T-helper 9 cell (primary cell): Measurements from ENCODE around the gene TRAF7.

Source experiments
- DNase-seq: peaks from one replicate; pipeline ENCODE4 v3.0.0-alpha.2; 2020

TRAF7 gene

DNA sequence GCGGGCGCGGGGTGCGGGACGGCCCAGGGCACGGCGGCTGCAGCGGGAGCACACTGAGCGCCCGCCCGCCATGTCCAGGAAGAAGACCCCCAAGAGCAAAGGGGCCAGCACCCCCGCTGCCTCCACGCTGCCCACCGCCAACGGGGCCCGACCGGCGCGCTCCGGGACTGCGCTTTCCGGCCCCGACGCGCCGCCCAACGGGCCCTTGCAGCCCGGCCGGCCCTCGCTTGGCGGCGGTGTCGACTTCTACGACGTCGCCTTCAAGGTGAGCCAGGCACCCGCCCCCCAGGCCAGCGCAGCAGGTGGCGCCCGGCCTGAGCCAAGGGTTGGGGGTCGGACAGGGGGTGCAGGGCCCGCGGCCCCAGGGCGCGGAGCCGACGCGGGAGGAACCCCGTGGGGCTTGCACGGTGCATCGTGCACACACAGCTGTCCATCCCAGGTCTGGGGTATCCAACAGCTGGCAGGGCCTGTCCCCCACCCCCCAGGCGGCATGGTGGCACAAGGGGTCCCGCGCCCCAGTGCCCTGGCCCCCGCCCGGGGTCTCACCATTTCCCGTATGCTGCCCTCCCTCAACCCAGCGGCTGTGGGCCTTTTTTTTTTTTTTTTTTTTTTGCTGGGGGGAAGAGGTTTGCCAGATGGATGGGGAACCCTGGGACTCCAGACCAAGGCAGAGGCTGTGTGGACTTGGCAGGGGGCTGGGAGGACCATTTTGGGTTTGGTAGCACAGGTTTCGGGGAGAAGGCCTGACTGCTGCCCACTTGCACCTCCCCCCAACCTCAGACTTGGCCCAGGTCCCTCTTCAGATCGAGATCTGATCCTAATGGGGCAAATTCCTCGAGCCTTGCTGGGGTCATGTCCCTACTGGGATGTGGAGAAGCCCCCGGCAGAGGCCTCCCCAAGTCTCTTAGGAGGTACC is 6.6 kb upstream of the TRAF7 start:
- peak; percentile 26 for DNase-seq

DNA sequence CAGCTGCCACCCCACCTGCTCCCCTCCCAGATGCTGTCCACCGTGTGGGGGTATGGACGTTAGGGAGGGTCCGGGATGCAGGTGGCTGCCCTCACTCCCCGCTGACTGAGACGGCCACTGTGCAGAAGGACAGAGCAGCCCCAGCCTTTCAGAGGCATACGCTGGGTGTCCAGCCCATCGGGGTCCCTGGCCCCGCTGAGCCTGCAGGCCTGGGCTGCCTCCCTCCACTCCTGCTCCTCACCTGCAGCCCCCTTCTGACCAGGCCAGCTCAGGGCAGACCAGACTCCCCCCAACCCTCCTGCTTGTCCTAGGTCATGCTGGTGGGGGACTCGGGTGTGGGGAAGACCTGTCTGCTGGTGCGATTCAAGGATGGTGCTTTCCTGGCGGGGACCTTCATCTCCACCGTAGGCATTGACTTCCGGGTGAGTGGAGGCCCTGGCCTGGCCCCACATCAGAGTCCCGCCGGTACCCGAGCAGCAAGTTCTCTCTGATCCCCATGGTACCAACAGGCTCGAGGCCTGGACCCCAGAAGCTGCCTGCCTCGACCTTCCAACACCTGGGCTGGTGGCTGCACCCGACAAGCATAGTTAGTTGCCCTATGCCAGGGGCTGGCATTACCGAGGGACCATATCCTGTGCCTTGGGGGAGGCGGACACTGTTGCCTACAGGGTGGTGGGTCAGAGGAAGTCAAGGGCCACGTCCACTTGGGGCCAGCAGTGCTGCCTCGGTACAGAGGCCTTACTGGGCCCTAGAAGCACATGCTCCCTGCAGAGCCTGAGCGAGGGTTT is 5.8 kb upstream of the TRAF7 start:
- DNase-seq: no peak

DNA sequence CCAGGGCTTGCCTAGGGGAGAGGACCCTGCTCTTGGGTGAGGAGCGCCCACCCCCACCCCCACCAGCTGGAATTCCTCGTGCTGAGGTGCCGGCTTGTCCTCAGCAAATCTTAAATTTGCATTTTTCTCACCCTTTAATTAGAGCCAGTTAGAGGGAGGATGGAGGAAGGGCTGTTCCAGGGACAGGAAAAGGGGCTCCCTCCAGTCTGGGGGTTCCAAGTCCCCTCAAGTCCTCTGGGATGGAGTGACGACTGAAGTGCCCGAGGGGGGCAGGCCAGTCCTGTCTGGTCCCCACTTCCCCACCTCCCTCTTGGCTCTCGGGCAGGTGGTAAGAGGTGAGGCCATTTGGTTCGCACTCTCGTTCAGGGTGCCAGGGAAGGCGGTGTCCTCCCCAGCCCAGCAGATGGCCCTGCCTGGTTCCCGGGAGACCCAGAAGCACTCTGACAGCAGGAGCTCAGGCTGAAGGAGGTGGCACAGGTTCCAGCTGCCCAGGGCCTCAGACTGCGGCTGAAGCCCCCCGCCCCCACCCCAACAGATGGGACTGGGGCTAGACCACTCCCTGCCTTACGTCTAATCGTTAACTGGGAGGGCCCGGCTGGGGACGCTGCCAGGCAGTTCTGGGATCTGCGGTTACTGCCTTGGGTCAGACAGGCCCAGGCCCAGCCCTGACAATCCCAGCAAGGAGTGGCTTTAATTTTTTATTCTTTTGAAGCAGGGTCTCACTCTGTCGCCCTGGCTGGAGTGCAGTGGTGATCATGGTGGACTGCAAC is 5.0 kb upstream of the TRAF7 start:
- DNase-seq: no peak

DNA sequence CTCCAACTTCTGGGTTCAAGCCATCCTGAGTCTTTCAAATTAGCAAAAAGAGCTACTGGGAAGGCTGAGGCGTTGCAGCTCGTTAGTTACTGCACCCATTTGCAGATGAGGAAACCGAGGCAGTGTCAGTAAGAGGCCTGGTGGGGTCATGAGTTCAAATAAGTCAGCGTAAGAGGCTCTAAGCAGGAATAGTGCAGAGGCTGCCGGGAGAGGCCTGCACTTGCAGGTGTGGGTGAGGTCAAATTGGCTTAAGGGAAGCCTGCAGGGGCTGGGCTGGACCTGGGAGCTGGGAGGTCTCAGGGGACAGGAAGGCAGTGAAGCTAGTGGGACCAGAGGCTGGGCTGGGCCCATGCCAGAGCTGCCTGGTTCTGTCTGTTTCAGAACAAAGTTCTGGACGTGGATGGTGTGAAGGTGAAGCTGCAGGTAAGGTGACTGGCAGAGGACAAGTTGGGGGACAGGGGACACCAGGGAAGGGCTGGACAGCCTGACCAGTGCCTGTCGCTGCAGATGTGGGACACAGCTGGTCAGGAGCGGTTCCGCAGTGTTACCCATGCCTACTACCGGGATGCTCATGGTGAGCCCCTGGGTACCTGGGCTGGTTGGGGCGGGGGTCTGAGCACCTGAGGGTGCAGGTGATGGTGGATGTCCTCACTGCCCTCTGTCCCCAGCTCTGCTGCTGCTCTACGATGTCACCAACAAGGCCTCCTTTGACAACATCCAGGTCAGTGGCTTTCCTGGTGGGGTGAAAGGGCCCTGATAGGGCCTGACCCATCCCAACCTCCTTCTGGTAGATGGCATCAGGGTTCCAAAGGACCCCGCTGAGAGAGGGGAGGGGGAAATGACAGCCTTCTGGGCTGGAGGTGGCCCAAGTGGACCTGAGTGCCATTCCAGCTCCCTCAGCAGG is 4.1 kb upstream of the TRAF7 start:
- DNase-seq: no peak

DNA sequence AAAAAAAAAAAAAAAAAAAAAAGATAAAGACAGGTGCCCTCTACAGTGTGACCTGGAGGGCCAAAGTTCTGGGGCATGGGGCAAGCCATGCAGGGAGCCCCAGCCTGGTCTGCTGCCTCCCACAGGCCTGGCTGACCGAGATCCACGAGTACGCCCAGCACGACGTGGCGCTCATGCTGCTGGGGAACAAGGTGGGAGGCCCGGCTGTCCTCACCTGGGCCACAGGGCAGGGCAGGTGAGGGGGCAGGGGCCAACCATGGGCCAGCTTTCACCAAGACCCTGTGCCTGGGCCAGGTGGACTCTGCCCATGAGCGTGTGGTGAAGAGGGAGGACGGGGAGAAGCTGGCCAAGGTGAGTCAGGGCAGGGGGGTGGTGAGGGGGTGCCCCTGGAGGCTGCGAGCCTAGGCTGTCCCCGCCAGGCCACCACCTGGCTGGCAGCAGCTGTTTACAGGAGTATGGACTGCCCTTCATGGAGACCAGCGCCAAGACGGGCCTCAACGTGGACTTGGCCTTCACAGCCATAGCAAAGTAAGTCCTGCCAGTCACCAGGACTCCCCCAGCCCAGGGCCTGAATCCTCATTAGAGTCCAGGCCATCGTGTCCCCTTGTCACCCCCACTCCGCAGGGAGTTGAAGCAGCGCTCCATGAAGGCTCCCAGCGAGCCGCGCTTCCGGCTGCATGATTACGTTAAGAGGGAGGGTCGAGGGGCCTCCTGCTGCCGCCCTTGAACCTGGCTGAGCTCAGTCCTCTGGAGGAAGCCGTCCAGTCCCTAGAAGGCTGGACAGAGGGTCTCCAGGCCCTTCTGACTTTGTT is 2.7 kb upstream of the TRAF7 start:
- no peak for DNase-seq

DNA sequence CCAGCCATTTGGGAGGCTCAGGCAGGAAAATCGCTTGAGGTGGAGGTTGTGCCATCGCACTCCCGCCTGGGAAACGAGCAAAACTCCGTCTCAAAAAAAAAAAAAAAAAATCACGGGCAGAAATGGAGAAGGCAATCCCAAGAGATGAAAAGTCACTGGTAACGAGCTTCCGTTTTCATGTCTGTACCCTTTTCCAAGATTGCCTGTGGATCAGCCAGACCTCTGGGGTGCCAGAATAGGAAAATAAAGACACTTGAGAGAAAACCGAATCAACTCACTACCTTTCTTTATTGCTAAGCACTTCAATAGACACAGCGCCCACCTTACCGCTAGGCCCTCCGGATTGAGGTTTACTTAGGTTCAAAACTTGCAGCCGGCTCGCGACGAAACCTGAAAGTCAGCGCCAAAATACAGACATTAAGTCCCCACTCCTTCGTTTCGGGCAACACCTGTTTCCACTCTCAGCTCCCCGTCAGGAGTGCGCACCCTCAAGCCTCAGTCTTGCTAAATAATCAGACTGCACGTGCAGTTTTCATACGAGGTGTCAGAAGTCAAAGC is 970 bp upstream of the TRAF7 start:
- DNase-seq: no peak

DNA sequence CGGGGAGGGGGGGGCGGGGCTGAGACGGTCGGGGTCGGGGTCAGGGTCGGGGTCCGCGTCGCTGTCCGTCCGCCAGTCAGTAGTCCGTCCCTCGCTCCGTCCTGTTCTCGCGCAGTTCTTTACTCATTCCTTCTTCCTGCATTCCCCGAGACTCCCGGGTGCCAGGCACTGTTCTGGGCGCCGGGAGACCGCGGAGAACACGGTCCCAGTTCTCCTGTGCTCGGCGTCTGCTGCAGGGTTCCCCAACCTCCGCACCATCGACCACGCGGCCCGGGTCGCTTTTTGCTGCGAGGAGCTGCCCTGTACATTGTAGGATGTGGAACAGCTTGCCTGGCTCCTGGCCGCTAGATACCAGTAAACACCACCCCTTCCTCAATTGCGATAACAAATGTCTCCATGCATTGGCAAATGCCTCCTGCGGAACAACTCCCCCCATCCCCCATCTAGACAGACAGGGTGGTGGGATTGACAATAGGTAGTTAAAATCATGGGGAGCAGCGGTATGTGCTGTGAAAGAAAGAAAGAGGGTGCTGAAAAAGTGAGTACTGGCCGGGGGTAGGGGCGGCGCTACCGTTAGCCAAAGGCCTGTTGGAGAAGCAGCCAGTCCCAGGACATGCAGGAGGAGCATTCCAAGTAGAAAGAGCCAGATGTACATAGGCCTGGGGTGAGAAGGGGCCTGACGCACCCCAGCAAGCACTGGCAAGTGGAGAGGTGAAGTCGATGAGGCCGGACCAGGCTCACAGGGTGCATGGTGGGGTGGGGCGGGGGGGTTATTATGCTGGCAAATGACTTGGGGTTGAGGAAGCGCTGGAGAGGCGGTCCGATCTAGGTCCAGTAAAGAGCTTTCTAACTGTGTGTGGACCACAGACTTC is 631 bp downstream of the TRAF7 start:
- no peak for DNase-seq

DNA sequence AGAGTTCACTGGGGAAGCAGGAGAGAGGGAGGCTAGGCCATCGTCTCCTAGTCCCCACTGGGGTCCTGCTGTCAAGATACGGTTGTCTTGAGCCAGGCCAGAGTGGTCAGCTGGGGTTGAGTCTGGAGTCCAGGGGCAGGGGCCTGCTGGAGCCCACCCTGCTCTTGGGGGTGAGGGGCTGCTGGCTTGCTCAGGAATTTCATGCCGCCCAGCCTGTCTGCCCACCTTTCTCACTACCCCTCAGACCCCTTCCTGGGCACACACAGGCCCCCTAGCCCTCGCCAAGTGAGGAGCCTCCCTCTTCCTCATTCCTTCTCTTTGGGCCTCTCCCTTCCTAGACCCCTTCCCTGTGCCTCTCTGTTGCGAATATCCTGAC is 1.3 kb downstream of the TRAF7 start:
- no peak for DNase-seq

DNA sequence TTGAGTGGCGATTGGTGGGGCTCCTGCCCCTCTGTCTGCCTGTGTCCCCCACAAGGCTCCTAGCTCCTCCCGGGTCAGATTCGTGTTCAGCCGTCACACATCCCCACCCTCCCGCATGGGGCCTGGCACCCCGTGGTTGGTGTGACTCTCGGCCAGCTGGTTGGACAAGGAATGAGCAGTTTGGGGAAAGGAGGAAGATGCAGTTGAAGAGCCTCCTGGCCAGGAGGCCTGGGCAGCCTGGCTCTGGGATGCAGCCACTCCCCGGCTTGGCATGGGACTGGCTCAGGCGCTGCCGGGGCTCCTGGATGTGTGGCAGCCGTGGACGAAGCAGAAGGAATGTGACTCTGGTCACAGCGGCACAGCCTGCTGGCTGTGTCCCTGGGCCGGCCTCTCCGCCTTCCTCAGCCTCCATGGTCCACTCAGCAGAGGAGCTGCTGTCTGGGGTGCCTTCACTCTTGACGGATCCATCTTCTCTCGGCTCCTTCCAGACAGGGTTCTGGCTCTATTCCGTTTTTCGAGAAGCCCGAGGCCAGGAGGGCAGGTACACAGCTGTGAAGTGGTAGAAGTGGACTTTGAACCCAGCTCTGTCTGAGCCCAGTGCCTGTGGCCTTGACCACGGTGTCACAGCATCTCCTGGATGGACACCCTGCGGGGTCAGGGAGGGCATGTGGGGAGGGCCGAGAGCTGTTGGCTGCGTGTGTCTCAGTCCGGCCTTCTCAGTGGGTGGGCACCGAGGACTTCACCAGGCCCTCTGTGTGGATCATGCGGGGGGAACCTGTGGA is 2.1 kb downstream of the TRAF7 start:
- no peak for DNase-seq

DNA sequence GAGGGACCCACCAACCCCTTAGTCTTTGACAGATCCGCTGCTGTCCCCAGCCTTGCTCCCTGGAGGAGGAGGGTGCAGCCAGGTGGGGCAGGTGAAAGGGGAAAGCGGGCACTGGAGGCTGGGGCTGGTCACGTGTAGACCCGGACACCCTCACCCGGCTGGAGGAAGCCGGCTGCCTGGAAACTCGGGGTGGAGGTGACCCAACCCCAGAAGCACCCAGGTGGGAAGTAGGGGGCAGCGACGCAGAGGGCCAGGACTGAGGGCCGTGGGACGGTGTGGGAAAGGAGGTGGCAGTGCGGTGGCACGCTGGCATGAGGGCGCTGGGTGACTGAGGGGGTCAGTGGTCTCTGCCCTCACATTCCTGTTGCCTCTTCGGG is 2.7 kb downstream of the TRAF7 start:
- DNase-seq: no peak

DNA sequence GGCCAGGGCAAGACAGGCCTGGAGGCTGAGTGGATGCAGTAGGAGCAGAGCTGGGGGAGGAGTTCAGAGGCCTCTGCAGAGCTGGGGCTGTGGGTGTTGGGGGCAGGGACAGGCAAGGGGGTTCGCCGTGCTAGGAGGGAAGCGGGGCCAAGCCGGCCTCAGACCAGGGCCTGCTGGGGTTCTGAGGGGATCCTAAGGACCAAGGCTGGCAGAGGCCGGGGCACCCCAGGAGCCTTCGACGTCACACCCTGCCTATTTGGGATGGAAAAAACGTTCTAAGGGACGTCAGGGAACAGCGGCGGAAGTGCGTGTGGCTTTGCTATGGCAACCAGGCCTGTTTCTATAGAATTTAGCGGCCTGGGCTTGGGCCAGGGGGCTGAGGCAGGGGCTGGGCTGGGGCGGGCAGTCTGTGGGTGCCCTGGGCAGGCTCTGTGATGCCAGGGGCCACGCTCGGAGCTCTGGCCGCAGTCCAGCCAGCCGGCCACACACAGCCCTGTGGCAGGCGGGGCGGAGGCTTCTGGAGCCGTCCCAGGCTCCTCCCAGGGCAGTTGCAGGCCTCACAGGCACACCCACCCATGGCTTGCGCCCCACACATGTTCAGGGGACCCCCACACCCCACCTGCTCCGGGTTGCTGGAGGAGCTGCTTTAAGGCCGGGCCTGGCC is 3.7 kb downstream of the TRAF7 start:
- DNase-seq: no peak

DNA sequence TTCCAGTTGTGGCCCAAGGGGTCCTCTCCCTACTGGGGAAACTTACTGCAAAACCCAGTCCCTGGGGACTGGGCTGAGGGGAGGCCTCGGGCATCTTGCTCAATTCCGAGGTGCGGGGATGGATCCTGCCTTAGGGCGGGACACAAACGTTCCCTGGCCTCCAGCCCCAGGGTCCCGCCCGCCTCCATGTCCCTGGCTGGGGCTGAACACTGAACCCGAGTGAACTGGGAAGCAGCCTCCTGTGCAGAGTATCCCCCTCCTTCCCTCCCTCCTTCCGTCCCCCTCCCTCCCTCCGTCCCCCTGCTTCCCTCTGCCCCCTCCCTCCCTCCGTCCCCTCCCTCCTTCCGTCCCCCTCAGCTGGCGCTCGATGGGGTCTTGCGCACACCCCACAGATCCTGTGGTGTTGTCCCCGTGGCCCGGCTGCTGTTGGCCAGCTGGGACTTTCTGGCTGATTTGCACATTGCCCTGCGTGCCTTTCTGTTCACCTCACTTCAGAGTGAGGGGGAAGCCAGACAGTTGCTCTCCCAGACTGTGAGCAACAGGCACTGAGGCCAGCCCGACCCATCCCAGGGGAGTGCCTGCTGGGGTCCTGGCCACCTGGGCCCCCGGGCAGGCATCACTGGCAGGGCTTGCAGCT is 5.5 kb downstream of the TRAF7 start:
- no peak for DNase-seq

DNA sequence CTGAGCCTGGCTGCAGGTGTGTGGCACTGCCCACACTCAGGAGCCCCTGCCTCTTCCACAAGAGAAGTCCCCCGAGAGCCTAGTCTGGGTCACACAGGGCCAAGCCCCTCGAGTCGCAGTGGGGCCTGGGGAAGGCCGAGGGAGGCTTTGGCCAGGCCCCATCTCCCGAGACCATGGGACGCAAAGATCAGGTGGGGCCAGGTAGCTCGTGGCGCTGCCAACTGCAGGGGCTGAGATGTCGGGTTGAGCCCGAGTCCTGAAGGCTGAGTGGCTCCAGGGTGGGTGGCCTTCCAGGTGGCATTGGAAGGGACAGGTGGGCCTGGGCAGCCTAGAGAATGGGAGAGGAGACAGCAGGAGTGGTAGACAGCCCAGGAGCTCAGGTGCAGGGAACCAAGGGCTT is 6.3 kb downstream of the TRAF7 start:
- DNase-seq: no peak

DNA sequence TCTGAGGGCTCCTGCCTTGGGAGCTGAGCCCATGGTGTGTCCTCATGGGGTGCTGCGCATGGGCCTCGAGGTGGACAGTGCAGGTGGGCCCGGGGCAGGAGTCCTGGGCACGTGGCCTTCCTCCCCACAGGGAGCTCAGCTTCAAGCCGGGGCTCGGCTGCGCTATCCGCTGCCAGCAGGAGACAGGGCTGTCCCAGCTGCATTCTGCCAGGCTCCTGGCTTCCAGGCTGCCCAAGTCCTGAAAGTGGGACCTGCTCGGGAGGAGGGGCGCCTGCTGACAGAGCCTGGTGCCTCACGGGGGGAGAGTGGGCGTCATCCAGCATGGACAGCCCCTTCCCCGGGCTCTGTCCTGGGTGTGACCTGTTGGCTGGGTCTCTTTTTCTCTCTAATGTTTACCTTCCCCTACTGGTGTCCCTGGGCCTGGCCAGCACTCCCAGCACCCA is 7.1 kb downstream of the TRAF7 start:
- no peak for DNase-seq

DNA sequence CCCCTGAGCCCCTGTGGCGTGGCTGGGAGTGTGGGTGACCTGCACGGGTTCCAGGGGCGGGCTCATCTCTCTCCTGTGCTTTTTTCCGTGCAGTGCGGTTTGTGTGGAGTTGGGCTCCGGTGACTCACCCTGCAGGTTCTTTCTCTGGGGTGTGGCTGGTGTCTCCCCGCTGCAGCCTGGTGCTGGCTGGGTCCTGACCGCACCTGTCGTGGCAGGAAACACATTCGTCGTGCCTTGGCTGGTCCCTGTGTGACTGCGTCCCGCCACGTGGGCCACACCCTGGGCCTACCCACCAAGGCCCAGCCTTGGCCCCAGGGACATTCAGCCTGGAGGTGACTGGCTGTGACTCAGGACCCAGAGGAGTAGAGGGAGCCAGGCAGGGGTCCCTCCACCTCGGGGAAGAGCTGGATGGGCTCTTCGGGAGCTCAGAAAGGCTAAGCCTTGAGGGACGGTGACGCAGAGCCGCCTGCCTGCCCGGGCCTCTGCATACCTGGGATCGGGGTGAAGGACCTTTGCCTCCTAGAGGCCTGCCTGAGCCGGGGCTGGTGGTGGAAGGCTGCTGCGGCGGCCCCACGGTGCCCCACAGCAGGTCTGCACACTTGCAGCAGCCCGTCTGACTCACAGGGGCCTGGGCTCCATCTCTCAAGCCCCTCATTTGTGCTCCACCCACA is 7.8 kb downstream of the TRAF7 start:
- no peak for DNase-seq

DNA sequence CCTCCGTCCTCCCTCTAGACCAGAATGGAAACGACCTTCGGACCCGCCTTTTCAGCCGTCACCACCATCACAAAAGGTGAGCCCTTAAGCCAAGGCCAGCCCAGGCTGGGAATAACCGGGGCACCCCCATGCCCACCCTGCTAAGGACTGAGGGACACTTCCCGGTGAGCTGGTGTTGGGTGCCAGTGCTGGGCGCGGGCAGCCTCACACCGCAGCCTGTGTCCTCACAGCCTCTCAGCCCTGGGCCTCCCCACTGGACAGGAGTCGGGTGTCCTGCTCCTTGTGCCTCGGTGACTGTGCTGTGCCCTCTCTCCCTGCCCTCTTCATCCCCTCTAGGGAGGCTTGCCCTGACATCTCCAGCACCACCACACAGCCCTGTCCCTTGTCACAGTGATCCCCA is 10.3 kb downstream of the TRAF7 start:
- DNase-seq: no peak

DNA sequence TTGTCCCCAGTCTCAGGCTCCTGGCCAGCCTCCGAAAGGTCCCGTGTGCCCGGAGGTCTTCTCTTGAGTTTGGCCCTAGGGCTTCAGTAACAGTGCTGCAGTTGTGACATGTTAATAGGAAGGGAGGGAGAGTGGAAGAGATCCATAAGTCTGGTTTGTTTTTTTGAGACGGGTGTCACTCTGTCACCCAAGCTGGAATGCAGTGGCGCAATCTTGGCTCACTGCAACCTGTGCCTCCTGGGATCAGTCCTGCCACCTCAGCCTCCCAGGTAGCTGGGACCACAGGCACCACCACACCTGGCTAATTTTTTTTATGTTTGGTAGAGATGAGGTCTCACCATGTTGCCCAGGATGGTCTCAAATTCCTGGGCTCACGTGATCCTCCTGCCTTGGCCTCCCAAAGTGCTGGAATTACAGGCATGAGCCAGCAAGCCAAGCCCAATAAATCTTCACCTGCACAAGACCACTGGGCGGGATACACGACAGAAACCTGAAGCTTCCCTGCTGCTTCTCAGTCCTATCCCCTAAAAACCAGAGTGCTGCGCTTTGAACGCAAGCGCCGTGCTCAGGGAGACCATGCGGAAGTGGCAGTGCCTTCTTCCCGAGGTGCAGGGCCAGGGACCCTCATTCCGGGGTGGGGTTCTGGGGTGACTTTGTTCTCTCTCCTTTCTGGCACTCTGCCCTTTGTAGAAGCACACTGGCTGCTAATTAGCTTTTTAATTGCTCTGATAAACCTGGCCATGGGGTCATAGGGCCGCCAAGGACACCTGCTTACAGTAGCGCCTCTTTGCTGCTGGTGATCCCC is 10.9 kb downstream of the TRAF7 start:
- DNase-seq: no peak
